ENCODE measurements around the gene SLC16A3. TPM values are rescaled to one million over a fixed set of nuclear protein-coding genes. Genes with fewer than 3 reads are reported as not detected.

Gene SLC16A3
- total RNA-seq, 1 donor from 2014 or later, result 115 TPM

DNA sequence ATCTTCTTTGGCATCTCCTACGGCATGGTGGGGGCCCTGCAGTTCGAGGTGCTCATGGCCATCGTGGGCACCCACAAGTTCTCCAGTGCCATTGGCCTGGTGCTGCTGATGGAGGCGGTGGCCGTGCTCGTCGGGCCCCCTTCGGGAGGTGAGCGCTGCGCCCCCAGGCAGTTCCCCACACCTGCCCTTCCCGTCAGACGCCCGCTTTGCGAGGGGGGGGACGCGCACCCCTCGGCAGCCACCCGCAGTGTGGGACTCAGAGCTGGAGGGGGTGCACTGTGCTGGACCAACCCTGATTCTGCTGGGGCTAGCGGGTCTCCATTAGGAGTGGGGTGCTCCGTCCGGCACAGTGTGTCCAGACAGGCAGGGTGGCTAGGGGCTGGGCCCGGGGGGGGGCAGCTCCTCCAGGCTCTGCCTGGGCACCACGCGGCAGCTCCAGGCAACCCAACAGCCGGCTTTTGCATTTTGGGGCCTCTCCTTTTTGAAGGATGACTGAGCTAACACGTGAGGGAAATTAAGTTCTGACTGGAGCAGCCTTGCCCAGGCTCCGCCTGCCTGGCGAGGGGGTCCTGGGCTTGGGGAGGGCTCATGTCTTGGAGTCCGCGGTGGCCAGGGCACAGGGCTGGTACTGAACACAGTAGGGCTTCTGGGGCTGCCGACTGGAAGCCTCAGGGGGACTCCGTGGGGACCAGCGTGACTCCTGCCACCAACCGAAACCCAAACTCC, 9.1 kb downstream of the SLC16A3 start:
- Mint-ChIP-seq H3K4me3 (peak overlapping the region; percentile 74), H3K4me1 (ENCODE audit: low read depth) (peaks cover 30% of the 10 kb centered on the region), H3K36me3 (ENCODE audit: low read depth) (peaks cover 13% of the 10 kb centered on the region), H3K27ac (peak overlapping the region; percentile 44), H3K27me3 (ENCODE audit: insufficient read depth) (no peaks in the 10 kb centered on the region), H3K9me3 (no peaks in the 10 kb centered on the region)
- intact Hi-C loops (cut with micrococcal nuclease), result loop anchor here (1.0 to 5.0 kb wide), 3 partner anchors 34 to 59 kb away; partner anchors contain the start of gene CSNK1D
- DNase-seq (ENCODE audit: low spot score), result no peak

GRCh38 chr17:82238472-82239201, 9.8 kb downstream of the SLC16A3 start:
- Mint-ChIP-seq H3K36me3 (ENCODE audit: low read depth) (peaks cover 13% of the 10 kb centered on the region), H3K9me3 (no peaks in the 10 kb centered on the region), H3K4me3 (peak overlapping the region; percentile 74), H3K4me1 (ENCODE audit: low read depth) (peaks cover 30% of the 10 kb centered on the region), H3K27ac (peak overlapping the region; percentile 81), H3K27me3 (ENCODE audit: insufficient read depth) (no peaks in the 10 kb centered on the region)
- DNase-seq (ENCODE audit: low spot score), result peak; percentile 73
- intact Hi-C loops (cut with micrococcal nuclease), result loop anchor here (1.0 to 5.0 kb wide), 3 partner anchors 34 to 59 kb away; partner anchors contain the start of gene CSNK1D

GRCh38 chr17:82239401-82239925, 10.6 kb downstream of the SLC16A3 start:
- H3K36me3 Mint-ChIP-seq (ENCODE audit: low read depth), result peaks cover 21% of the 10 kb centered on the region
- intact Hi-C loops (cut with micrococcal nuclease), result loop anchor here (2.0 to 5.0 kb wide), 2 partner anchors 33 to 53 kb away; partner anchors contain the start of gene CSNK1D
- no peaks in the 10 kb centered on the region for H3K9me3 Mint-ChIP-seq
- no peak for DNase-seq (ENCODE audit: low spot score)
- peaks cover 36% of the 10 kb centered on the region for H3K4me1 Mint-ChIP-seq (ENCODE audit: low read depth)
- no peak overlapping the region for H3K4me3 Mint-ChIP-seq
- H3K27ac Mint-ChIP-seq, result no peak overlapping the region
- no peaks in the 10 kb centered on the region for H3K27me3 Mint-ChIP-seq (ENCODE audit: insufficient read depth)

GRCh38 chr17:82239926-82240505, 11.2 kb downstream of the SLC16A3 start:
- Mint-ChIP-seq H3K36me3 (ENCODE audit: low read depth) (peaks cover 27% of the 10 kb centered on the region), H3K4me1 (ENCODE audit: low read depth) (peaks cover 36% of the 10 kb centered on the region), H3K27me3 (ENCODE audit: insufficient read depth) (no peaks in the 10 kb centered on the region), H3K27ac (peak overlapping the region; percentile 81), H3K4me3 (no peak overlapping the region), H3K9me3 (no peaks in the 10 kb centered on the region)
- no peak for DNase-seq (ENCODE audit: low spot score)
- intact Hi-C loops (cut with micrococcal nuclease), result loop anchor here (2.0 to 5.0 kb wide), 2 partner anchors 32 to 53 kb away; partner anchors contain the start of gene CSNK1D

GRCh38 chr17:82240506-82241182, 11.8 kb downstream of the SLC16A3 start:
- Mint-ChIP-seq H3K9me3 (no peaks in the 10 kb centered on the region), H3K4me3 (no peak overlapping the region), H3K27ac (peak overlapping the region; percentile 81), H3K27me3 (ENCODE audit: insufficient read depth) (no peaks in the 10 kb centered on the region), H3K4me1 (ENCODE audit: low read depth) (peaks cover 36% of the 10 kb centered on the region), H3K36me3 (ENCODE audit: low read depth) (peaks cover 30% of the 10 kb centered on the region)
- intact Hi-C loops (cut with micrococcal nuclease), result no loop called here
- DNase-seq (ENCODE audit: low spot score), result no peak

DNA sequence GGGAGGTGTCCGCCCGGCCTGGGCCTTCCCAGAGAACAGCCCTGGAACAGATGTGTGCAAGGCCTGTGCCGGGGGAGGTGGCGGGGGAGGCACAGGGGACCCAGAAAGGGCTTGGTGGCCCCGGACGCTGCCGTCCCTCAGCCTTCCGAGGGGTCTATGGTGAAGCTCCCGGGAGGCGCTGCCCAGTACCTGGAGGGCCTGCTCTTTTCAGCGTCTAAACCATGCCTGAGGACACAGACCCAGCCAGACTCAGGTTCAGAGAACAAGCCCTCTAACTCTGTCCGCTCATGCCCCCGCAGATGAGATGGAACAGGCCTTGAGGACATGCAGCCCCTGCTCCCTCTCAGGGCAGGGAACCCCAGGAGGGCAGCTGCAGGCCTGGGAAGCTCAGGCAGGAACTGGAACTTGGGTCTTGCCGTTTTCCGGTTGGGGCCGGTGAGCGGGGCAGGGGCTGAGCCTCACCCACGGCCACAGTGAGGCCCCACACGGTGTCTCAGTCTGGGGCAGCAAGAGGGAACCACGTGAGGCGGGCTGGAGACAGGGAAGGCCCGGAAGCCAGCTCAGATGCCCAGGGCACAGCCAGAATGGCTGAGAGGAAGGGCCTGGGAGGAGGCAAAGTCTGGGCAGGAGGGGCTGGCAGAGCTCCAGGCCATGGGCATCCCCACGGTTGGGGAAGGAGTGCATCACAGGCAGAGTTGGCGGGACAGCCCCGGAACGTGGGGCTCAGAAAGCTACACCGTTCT, 12.5 kb downstream of the SLC16A3 start:
- H3K27me3 Mint-ChIP-seq (ENCODE audit: insufficient read depth), result no peaks in the 10 kb centered on the region
- no peak for DNase-seq (ENCODE audit: low spot score)
- intact Hi-C loops (cut with micrococcal nuclease), result no loop called here
- peak overlapping the region; percentile 81 for H3K27ac Mint-ChIP-seq
- H3K9me3 Mint-ChIP-seq, result no peaks in the 10 kb centered on the region
- H3K4me3 Mint-ChIP-seq, result no peak overlapping the region
- peaks cover 30% of the 10 kb centered on the region for H3K36me3 Mint-ChIP-seq (ENCODE audit: low read depth)
- H3K4me1 Mint-ChIP-seq (ENCODE audit: low read depth), result peaks cover 30% of the 10 kb centered on the region

- intact Hi-C loops (cut with micrococcal nuclease), result no loop called here
- Mint-ChIP-seq H3K4me1 (ENCODE audit: low read depth) (peaks cover 33% of the 10 kb centered on the region), H3K27ac (peak overlapping the region; percentile 71), H3K4me3 (no peak overlapping the region), H3K36me3 (ENCODE audit: low read depth) (peaks cover 34% of the 10 kb centered on the region), H3K9me3 (no peaks in the 10 kb centered on the region), H3K27me3 (ENCODE audit: insufficient read depth) (no peaks in the 10 kb centered on the region)
- no peak for DNase-seq (ENCODE audit: low spot score)
These were observed 13.3 kb downstream of the SLC16A3 start for GRCh38 chr17:82241926-82242697.

GRCh38 chr17:82242698-82242976, 13.8 kb downstream of the SLC16A3 start:
- Mint-ChIP-seq H3K27ac (peak overlapping the region; percentile 48), H3K4me1 (ENCODE audit: low read depth) (peaks cover 33% of the 10 kb centered on the region), H3K27me3 (ENCODE audit: insufficient read depth) (no peaks in the 10 kb centered on the region), H3K9me3 (no peaks in the 10 kb centered on the region), H3K36me3 (ENCODE audit: low read depth) (peaks cover 36% of the 10 kb centered on the region), H3K4me3 (no peak overlapping the region)
- intact Hi-C loops (cut with micrococcal nuclease), result no loop called here
- no peak for DNase-seq (ENCODE audit: low spot score)

DNA sequence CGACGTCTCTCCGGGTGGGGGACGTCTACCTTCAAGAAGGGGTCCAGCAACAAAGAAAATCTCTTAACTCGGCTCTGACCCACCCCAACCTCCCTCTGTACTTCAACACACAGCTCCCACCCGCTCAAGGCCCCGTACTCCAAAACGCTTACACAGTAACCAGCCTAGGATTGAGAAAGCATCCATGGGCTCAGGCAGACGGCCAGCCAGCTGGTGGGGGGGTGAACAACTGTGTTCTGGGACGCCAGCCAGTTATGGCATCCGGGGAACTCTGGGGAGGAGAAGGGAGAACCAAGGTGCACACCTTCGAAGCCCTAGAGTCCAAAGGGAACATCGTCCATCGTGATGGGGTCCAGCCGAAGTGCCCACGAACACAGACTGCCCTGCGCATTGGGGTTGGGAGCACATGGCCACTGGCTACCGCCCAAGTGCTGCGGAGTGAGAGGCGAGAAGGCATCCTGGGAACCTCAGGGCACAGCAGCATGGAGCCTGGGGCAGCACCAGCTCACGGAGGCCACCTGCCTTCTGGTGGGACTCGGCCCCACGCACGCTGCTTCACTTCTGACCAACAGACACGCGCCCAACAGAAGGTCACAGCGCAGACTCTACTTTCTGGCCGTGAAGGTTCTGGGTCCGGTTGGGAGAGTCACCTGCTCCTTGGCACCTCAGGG, 14.3 kb downstream of the SLC16A3 start:
- Mint-ChIP-seq H3K9me3 (no peaks in the 10 kb centered on the region), H3K27me3 (ENCODE audit: insufficient read depth) (no peaks in the 10 kb centered on the region), H3K4me3 (no peak overlapping the region), H3K4me1 (ENCODE audit: low read depth) (peaks cover 32% of the 10 kb centered on the region), H3K27ac (no peak overlapping the region), H3K36me3 (ENCODE audit: low read depth) (peaks cover 41% of the 10 kb centered on the region)
- DNase-seq (ENCODE audit: low spot score), result no peak
- intact Hi-C loops (cut with micrococcal nuclease), result no loop called here

DNA sequence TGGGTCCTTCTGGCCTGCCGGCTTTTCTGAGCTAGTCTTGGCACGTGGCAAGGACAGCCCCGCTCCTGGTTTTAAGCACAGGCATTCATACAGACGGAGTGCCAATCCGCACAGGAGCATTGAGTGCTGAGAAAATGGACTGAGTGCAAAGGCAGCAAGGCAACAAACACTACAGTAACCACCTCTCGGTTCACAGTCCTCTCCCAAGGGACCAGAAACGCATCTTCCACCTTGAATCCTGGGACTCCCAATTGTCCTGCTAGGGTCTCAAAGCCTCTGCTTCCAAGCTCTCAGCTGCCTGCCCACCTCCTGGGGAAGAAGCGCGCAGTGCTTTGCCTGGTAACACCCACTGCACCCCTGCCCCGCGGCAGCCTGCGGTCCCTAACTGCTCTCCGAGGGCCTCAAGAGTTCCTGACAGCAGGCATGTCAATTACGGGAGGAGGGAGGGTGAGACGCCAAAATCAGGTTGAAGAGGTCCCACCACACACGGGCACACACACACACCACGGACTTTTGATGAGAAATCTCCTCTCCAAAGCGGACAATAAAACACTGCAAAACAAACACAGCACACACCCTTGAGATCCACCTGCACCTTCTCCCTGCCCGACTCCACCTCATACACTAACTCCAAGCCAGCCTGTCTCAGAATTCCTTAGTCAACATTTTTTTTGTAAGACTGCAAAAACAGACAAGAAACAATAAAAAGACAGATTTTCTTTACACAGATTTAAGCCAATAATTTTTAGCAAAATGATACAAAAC, 15.0 kb downstream of the SLC16A3 start:
- peaks cover 25% of the 10 kb centered on the region for H3K4me1 Mint-ChIP-seq (ENCODE audit: low read depth)
- DNase-seq (ENCODE audit: low spot score), result no peak
- no peak overlapping the region for H3K4me3 Mint-ChIP-seq
- no peaks in the 10 kb centered on the region for H3K9me3 Mint-ChIP-seq
- no peaks in the 10 kb centered on the region for H3K27me3 Mint-ChIP-seq (ENCODE audit: insufficient read depth)
- intact Hi-C loops (cut with micrococcal nuclease), result no loop called here
- peak overlapping the region; percentile 87 for H3K27ac Mint-ChIP-seq
- peaks cover 40% of the 10 kb centered on the region for H3K36me3 Mint-ChIP-seq (ENCODE audit: low read depth)
